GM23248 (cell line): ENCODE data around the gene GALNT5. TPM values are rescaled to one million over a fixed set of nuclear protein-coding genes. Genes with fewer than 3 reads are reported as not detected.

Source experiments
- DNase-seq: peaks from one replicate; pipeline ENCODE4 v3.0.0-alpha.2; 2015
- H2AFZ ChIP-seq: fragments of 200-600 bp; sonication (generic); 2 replicates; pipeline ENCODE4 v1.6.1; 2016; ENCODE audit warnings: antibody characterized with exemption
- H3F3A ChIP-seq: fragments of 200-600 bp; sonication (generic); 2 replicates; pipeline ENCODE4 v1.6.1; 2016; ENCODE audit warnings: mild to moderate bottlenecking, antibody characterized with exemption, mixed run types; ENCODE audit not compliant: insufficient read depth
- H3K27ac ChIP-seq: fragments of 200-600 bp; sonication (generic); 2 replicates; pipeline ENCODE4 v1.5.1; 2016; ENCODE audit warnings: mild to moderate bottlenecking
- H3K27me3 ChIP-seq: fragments of 200-600 bp; sonication (generic); replicated peaks from 2 replicates; pipeline ENCODE4 v1.6.1; 2016; ENCODE audit warnings: mild to moderate bottlenecking; ENCODE audit not compliant: insufficient read depth
- H3K36me3 ChIP-seq: fragments of 200-600 bp; sonication (generic); 2 replicates; pipeline ENCODE4 v1.6.1; 2016; ENCODE audit warnings: low read depth, mild to moderate bottlenecking
- H3K4me1 ChIP-seq: fragments of 200-600 bp; sonication (generic); 2 replicates; pipeline ENCODE4 v1.6.1; 2016; ENCODE audit warnings: mild to moderate bottlenecking; ENCODE audit not compliant: insufficient read depth
- H3K4me2 ChIP-seq: fragments of 200-600 bp; sonication (generic); one replicate; pipeline ENCODE4 v1.6.1; 2016; ENCODE audit warnings: mild to moderate bottlenecking; ENCODE audit not compliant: unreplicated experiment
- H3K4me3 ChIP-seq: fragments of 200-600 bp; sonication (generic); 2 replicates; pipeline ENCODE4 v1.5.1; 2016; ENCODE audit warnings: mild to moderate bottlenecking
- H3K79me2 ChIP-seq: fragments of 200-600 bp; sonication (generic); 2 replicates; pipeline ENCODE4 v1.6.1; 2016; ENCODE audit warnings: mild to moderate bottlenecking; ENCODE audit not compliant: insufficient read depth
- H3K9ac ChIP-seq: fragments of 200-600 bp; sonication (generic); 2 replicates; pipeline ENCODE4 v1.6.1; 2016; ENCODE audit warnings: mild to moderate bottlenecking
- H3K9me2 ChIP-seq: fragments of 200-600 bp; sonication (generic); 2 replicates; pipeline ENCODE4 v1.6.1; 2016; ENCODE audit warnings: mixed run types, mild to moderate bottlenecking, moderate library complexity; ENCODE audit not compliant: insufficient read depth
- H3K9me3 ChIP-seq: fragments of 200-600 bp; sonication (generic); one replicate; pipeline ENCODE4 v1.6.1; 2017; ENCODE audit warnings: low read depth
- H4K20me1 ChIP-seq: fragments of 200-600 bp; sonication (generic); 2 replicates; pipeline ENCODE4 v1.6.0; 2016; ENCODE audit not compliant: insufficient read depth
- EZH2 ChIP-seq: fragments of 200-600 bp; sonication (generic); IDR thresholded peaks from 2 replicates; pipeline ENCODE4 v1.6.1; 2018; ENCODE audit warnings: antibody characterized with exemption, mild to moderate bottlenecking; ENCODE audit not compliant: insufficient read depth, poor library complexity, severe bottlenecking
- EZH2phosphoT487 ChIP-seq: fragments of 200-600 bp; sonication (generic); IDR thresholded peaks from 2 replicates; pipeline ENCODE4 v1.6.1; 2018; ENCODE audit warnings: antibody characterized with exemption, moderate library complexity, mild to moderate bottlenecking, low read depth; ENCODE audit not compliant: insufficient read depth
- WGBS, 2 experiments: methylation state at CpG; one replicate each; pipeline ENCODE4 v1.1.6; 2015 to 2017; ENCODE audit warnings: low lambda C conversion rate in 2 of 2, low coverage in 1 of 2; ENCODE audit errors: missing lambda C conversion rate in 2 of 2; 5-methylcytosine and 5-hydroxymethylcytosine counted together
- in situ Hi-C: fragments of 300-500 bp; cut with MboI; formaldehyde crosslinking; loops from 2 replicates; pipeline ENCODE4 v1.15.0; 2020
- polyA plus RNA-seq: library from polyadenylated mRNA; unstranded; fragments of >200 nt; fragmentation: Nextera tagmentation; extraction: Ambion mirVana; gene quantifications from 2 replicates; pipeline ENCODE4 v1.2.1, GENCODE V29; 2016
- total RNA-seq: library from RNA; depleted of rRNA; stranded (reverse); fragments of >200 nt; shearing (Covaris generic); gene quantifications from 2 replicates; pipeline ENCODE4 v1.2.3, GENCODE V29; 2014

GALNT5 gene
- total and polyA plus RNA-seq, 2 experiments from 2014 or later, result 83.5 to 114 TPM

- Histone ChIP-seq H3K27ac (no peak overlapping the region), H3F3A (no peaks in the 10 kb centered on the region), H4K20me1 (no peaks in the 10 kb centered on the region), H3K27me3 (no peaks in the 10 kb centered on the region), H3K9me2 (no peaks in the 10 kb centered on the region), H3K9me3 (no peaks in the 10 kb centered on the region), H3K4me2 (no peak overlapping the region), H2AFZ (no peak overlapping the region), H3K9ac (no peak overlapping the region), H3K36me3 (peaks cover 42% of the 10 kb centered on the region), H3K4me1 (no peaks in the 10 kb centered on the region), H3K4me3 (no peak overlapping the region), H3K79me2 (0 out of 2 replicates have a peak, but pooled peaks cover 4% of the 10 kb centered on the region)
- no peak for TF ChIP-seq EZH2phosphoT487
- no peak for TF ChIP-seq EZH2
- DNase-seq, result no peak
- WGBS, 2 experiments, result 77 to 82% methylated on average over 5 of the region's 5 CpGs
- in situ Hi-C loops, result no loop called here
These were observed 35.3 kb downstream of the GALNT5 start for GRCh38 chr2:157292853-157293252.

GRCh38 chr2:157296490-157296889 lies 39.0 kb downstream of the GALNT5 start:
- 17 to 23% methylated on average over 1 of the region's 1 CpG for WGBS, 2 experiments
- in situ Hi-C loops, result no loop called here
- no peak for DNase-seq
- Histone ChIP-seq H3K79me2 (no peaks in the 10 kb centered on the region), H4K20me1 (no peaks in the 10 kb centered on the region), H3K4me1 (no peaks in the 10 kb centered on the region), H3K4me3 (no peak overlapping the region), H3K4me2 (no peak overlapping the region), H3K9me3 (no peaks in the 10 kb centered on the region), H2AFZ (no peak overlapping the region), H3F3A (peaks cover 18% of the 10 kb centered on the region), H3K27me3 (no peaks in the 10 kb centered on the region), H3K27ac (no peak overlapping the region), H3K9ac (no peak overlapping the region), H3K9me2 (no peaks in the 10 kb centered on the region), H3K36me3 (peaks cover 39% of the 10 kb centered on the region)
- TF ChIP-seq EZH2phosphoT487 (no peak), EZH2 (no peak)

- Histone ChIP-seq H3K4me2 (no peak overlapping the region), H3F3A (peaks cover 23% of the 10 kb centered on the region), H3K4me1 (no peaks in the 10 kb centered on the region), H3K4me3 (no peak overlapping the region), H3K27me3 (no peaks in the 10 kb centered on the region), H3K9me2 (no peaks in the 10 kb centered on the region), H4K20me1 (no peaks in the 10 kb centered on the region), H3K27ac (no peak overlapping the region), H3K36me3 (peaks cover 35% of the 10 kb centered on the region), H3K79me2 (no peaks in the 10 kb centered on the region), H3K9ac (no peak overlapping the region), H3K9me3 (no peaks in the 10 kb centered on the region), H2AFZ (no peak overlapping the region)
- TF ChIP-seq EZH2phosphoT487 (no peak), EZH2 (no peak)
- WGBS, 2 experiments, result 98% methylated on average over 4 of the region's 4 CpGs
- in situ Hi-C loops, result no loop called here
- no peak for DNase-seq
These were observed 39.5 kb downstream of the GALNT5 start for GRCh38 chr2:157296958-157297357.

- H3K27me3 ChIP-seq, result no peaks in the 10 kb centered on the region
- in situ Hi-C loops, result no loop called here
- WGBS, 2 experiments, result 93 to 98% methylated on average over 2 of the region's 2 CpGs
- no peaks in the 10 kb centered on the region for H4K20me1 ChIP-seq
- no peak overlapping the region for H3K4me3 ChIP-seq
- peaks cover 22% of the 10 kb centered on the region for H3K36me3 ChIP-seq
- H3K79me2 ChIP-seq, result no peaks in the 10 kb centered on the region
- H2AFZ ChIP-seq, result no peak overlapping the region
- no peaks in the 10 kb centered on the region for H3K9me3 ChIP-seq
- no peaks in the 10 kb centered on the region for H3K9me2 ChIP-seq
- no peak overlapping the region for H3K4me2 ChIP-seq
- no peak for DNase-seq
- no peak overlapping the region for H3K9ac ChIP-seq
- H3K4me1 ChIP-seq, result peaks cover 24% of the 10 kb centered on the region
- no peak for TF ChIP-seq EZH2phosphoT487
- TF ChIP-seq EZH2, result no peak
- H3F3A ChIP-seq, result peaks cover 50% of the 10 kb centered on the region
- no peak overlapping the region for H3K27ac ChIP-seq
These were observed 43.8 kb downstream of the GALNT5 start for GRCh38 chr2:157301307-157301706.
